Upper lobe of left lung (tissue), 6 donors: ENCODE data around the gene TAS2R38. TPM values are rescaled to one million over a fixed set of nuclear protein-coding genes. Genes with fewer than 3 reads are reported as not detected.

Experiments
- total RNA-seq, 6 donors: library from RNA; depleted of rRNA in 4 of 6; stranded (reverse); fragments of >200 nt in 4 of 6; gene quantifications; one replicate each; pipeline versions ENCODE4 v1.1.0 to v1.2.1, GENCODE V29; 2016 to 2021
- donor health status: DM: no; HTN: no; CAD: no; lungs with moderate emphysema.
- donor health status: DM: no; HTN: yes; CAD: no; lungs with severe emphysema.

Gene TAS2R38
- total RNA-seq, 6 donors from 2014 or later = not detected

Other genes starting within 250 kb of the TAS2R38 start
- gene SSBP1, start 235.4 kb downstream of the TAS2R38 start, total RNA-seq = 100 to 1,000 TPM in 1 of 6 donors, 10 to 100 TPM in 5; 30.2 to 114 (median 66.8) TPM
- gene TAS2R3, start 209.7 kb downstream of the TAS2R38 start, total RNA-seq = 1 to 10 TPM in 4 of 6 donors, under 1 TPM in 1, not detected in 1; 0.91 to 4.3 (median 1.5) TPM
- gene TAS2R4, start 197.1 kb downstream of the TAS2R38 start, total RNA-seq = 1 to 10 TPM in 4 of 6 donors, under 1 TPM in 2; 0.33 to 3.1 (median 1.3) TPM
- gene TAS2R5, start 183.6 kb downstream of the TAS2R38 start, total RNA-seq = 1 to 10 TPM; 1.3 to 8.4 (median 1.9) TPM
- gene PRSS37, start 132.3 kb downstream of the TAS2R38 start, total RNA-seq = not detected
- gene OR9A4, start 57.4 kb downstream of the TAS2R38 start, total RNA-seq = not detected
- 10 to 100 TPM in 2 of 6 donors, 1 to 10 TPM in 3, not detected in 1; 2.4 to 11.6 (median 6.3) TPM for gene CLEC5A, start 26.8 kb downstream of the TAS2R38 start, total RNA-seq
- 10 to 100 TPM in 2 of 6 donors, 1 to 10 TPM in 4; 3.5 to 17.3 (median 7.6) TPM for gene MGAM, start 22.1 kb upstream of the TAS2R38 start, total RNA-seq
- gene MGAM2, start 137.9 kb upstream of the TAS2R38 start, total RNA-seq = 1 to 10 TPM in 2 of 6 donors, under 1 TPM in 4; 0.43 to 1.6 (median 0.63) TPM